ENCODE results near the gene PIK3AP1.

PIK3AP1 gene

GRCh38 chr10:96636551-96636950 lies 83.8 kb downstream of the PIK3AP1 start:
- no peak overlapping the region for H3K27ac ChIP-seq (replicated peaks)
- no peak overlapping the region for H3K4me3 ChIP-seq (replicated peaks; ENCODE audit: insufficient read depth, low read length)
- TF ChIP-seq SPI1 (IDR thresholded peaks at IDR 0.05; ENCODE audit: borderline replicate concordance, low read depth) (no peak), CTCF (IDR thresholded peaks at IDR 0.05; ENCODE audit: insufficient read depth, low read length) (no peak), POLR2AphosphoS5 (IDR thresholded peaks at IDR 0.05; ENCODE audit: low read depth) (no peak), GABPA (IDR thresholded peaks at IDR 0.05; ENCODE audit: low read depth) (no peak)
- TF ChIP-seq, protein P1, sequence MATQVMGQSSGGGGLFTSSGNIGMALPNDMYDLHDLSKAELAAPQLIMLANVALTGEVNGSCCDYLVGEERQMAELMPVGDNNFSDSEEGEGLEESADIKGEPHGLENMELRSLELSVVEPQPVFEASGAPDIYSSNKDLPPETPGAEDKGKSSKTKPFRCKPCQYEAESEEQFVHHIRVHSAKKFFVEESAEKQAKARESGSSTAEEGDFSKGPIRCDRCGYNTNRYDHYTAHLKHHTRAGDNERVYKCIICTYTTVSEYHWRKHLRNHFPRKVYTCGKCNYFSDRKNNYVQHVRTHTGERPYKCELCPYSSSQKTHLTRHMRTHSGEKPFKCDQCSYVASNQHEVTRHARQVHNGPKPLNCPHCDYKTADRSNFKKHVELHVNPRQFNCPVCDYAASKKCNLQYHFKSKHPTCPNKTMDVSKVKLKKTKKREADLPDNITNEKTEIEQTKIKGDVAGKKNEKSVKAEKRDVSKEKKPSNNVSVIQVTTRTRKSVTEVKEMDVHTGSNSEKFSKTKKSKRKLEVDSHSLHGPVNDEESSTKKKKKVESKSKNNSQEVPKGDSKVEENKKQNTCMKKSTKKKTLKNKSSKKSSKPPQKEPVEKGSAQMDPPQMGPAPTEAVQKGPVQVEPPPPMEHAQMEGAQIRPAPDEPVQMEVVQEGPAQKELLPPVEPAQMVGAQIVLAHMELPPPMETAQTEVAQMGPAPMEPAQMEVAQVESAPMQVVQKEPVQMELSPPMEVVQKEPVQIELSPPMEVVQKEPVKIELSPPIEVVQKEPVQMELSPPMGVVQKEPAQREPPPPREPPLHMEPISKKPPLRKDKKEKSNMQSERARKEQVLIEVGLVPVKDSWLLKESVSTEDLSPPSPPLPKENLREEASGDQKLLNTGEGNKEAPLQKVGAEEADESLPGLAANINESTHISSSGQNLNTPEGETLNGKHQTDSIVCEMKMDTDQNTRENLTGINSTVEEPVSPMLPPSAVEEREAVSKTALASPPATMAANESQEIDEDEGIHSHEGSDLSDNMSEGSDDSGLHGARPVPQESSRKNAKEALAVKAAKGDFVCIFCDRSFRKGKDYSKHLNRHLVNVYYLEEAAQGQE (IDR thresholded peaks at IDR 0.05; ENCODE audit: insufficient replicate concordance, low read depth) = no peak
- no peaks in the 10 kb centered on the region for H3K27me3 ChIP-seq (ENCODE audit: insufficient read depth, poor library complexity, severe bottlenecking)
- DNase-seq (ENCODE audit: low read depth in 1 of 2, low spot score in 1 of 2) = no peak

DNA sequence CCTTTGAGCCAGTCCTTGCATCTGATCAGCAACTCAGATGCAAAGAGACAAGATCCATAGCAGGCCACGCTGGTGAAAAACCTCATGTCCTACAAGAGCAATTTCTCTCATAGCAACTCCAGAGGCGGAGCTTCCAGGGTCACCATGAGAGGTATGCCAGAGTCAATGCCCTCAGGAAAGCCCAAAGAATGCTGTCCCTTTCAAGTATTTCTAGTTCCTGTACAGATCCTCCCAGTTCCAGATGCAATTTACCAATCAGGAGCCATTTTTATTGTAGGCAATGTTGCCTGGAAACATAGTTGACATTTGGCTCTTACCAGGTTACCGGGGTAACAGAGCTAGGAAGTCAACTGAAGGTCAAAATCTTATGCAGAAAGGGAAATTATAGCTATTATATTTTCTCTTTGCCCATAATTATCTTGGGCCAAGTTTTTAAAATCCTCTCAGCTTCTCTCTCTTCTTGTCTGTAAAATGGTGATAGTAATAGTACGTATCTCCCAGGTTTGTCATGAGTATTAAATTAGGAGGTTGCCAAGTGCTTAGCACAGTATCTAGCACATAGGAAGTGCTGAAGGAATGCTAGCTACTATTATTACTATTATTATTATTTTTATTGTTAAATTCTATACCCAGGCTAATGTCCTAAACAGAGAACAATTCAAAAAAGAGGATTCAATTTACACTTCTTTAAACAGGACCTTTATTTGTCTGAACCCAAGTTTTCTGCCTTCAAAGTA lies 87.2 kb downstream of the PIK3AP1 start:
- no peak overlapping the region for H3K27ac ChIP-seq (replicated peaks)
- DNase-seq (ENCODE audit: low read depth in 1 of 2, low spot score in 1 of 2) = no peak
- no peak overlapping the region for H3K4me3 ChIP-seq (replicated peaks; ENCODE audit: insufficient read depth, low read length)
- no peaks in the 10 kb centered on the region for H3K27me3 ChIP-seq (ENCODE audit: insufficient read depth, poor library complexity, severe bottlenecking)
- TF ChIP-seq, protein P1 (IDR thresholded peaks at IDR 0.05; ENCODE audit: insufficient replicate concordance, low read depth) = no peak
- TF ChIP-seq SPI1 (IDR thresholded peaks at IDR 0.05; ENCODE audit: borderline replicate concordance, low read depth) = no peak
- TF ChIP-seq GABPA (IDR thresholded peaks at IDR 0.05; ENCODE audit: low read depth) = no peak
- no peak for TF ChIP-seq POLR2AphosphoS5 (IDR thresholded peaks at IDR 0.05; ENCODE audit: low read depth)
- TF ChIP-seq CTCF (IDR thresholded peaks at IDR 0.05; ENCODE audit: insufficient read depth, low read length) = no peak

DNA sequence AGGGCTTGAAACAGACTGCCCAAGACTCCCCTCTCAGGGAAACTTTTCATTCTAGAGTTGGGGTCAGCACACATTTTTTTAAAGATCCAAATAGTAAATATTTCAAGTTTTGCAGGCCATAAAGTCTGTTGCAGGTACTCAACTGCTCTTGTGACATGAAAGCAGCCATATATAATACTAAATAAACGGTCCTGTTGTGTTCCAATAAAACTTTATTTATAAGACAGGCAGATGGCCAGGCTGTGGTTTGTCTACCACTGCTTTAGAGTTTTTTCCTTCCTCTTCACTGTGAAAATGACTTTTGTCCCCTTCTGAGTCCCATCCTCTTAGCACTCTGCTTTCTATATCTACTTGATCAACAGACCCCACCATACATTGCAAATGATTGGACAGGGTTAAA lies 93.0 kb downstream of the PIK3AP1 start:
- no peak overlapping the region for H3K27ac ChIP-seq (replicated peaks)

More for the DNA sequence above, 93.0 kb downstream of the PIK3AP1 start:
- H3K27me3 ChIP-seq (ENCODE audit: insufficient read depth, poor library complexity, severe bottlenecking) = no peaks in the 10 kb centered on the region
- DNase-seq (ENCODE audit: low read depth in 1 of 2, low spot score in 1 of 2) = no peak
- TF ChIP-seq SPI1 (IDR thresholded peaks at IDR 0.05; ENCODE audit: borderline replicate concordance, low read depth) (no peak), GABPA (IDR thresholded peaks at IDR 0.05; ENCODE audit: low read depth) (no peak), CTCF (IDR thresholded peaks at IDR 0.05; ENCODE audit: insufficient read depth, low read length) (no peak), POLR2AphosphoS5 (IDR thresholded peaks at IDR 0.05; ENCODE audit: low read depth) (no peak)
- TF ChIP-seq, protein P1 (IDR thresholded peaks at IDR 0.05; ENCODE audit: insufficient replicate concordance, low read depth) = no peak
- no peak overlapping the region for H3K4me3 ChIP-seq (replicated peaks; ENCODE audit: insufficient read depth, low read length)
